SH-SY5Y (cell line): Measurements from ENCODE around the gene S100A5.

ENCODE experiments used
- GATA2 ChIP-seq: IDR thresholded peaks from 2 replicates; pipeline ENCODE4 v1.6.1; 2011; ENCODE audit warnings: mild to moderate bottlenecking, low read depth, low read length
- GATA3 ChIP-seq: IDR thresholded peaks from 2 replicates; pipeline ENCODE4 v1.6.1; 2011; ENCODE audit warnings: low read depth, mild to moderate bottlenecking, low read length, moderate library complexity

DNA sequence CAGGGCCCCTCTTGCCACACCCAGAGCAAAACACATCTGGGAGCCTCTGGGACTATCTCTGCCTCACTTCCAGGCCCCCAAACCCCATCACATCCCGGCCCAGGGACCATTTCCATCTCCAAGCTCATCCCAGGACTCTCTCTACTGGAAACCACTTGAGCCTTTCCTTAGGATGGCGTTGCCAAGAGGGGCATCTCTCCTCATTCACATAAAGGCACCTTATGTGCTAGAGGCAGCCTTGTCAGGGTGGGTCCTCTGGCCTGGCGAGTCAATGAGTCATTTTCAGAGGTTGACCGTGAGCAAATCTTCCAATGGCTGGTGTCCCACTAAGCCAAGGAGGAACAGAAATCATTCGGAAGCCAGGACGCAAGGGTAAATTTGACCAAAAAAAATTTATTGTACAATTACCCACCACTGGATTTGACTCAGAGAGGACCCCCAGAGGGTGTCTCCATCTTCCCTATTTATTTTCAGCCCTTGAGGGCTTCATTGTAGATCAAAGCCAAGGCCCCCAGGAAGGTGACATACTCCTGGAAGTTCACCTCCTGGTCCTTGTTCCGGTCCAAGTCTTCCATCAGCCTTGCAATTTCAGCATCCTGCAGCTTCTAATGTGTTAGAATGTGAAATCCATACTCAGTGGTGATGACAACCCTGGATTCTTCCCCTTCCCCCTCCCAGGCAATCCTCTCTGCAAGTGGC, 6.4 kb downstream of the S100A5 start:
- no peak for TF ChIP-seq GATA2
- TF ChIP-seq GATA3, result no peak
